ENCODE measurements around the gene GPC3. TPM values are rescaled to one million over a fixed set of nuclear protein-coding genes. Genes with fewer than 3 reads are reported as not detected.

The GPC3 gene
- total RNA-seq, 1 donor, result not detected

GRCh38 chrX:133970076-133970475 is 15.3 kb downstream of the GPC3 start:
- DNase-seq (ENCODE audit: low read depth), result no peak
- H3K4me3 ChIP-seq (ENCODE audit: low read depth, low read length), result no peak overlapping the region
- no peak for TF ChIP-seq CTCF (IDR thresholded peaks at IDR 0.05; ENCODE audit: insufficient read depth, low read depth, low read length)

GRCh38 chrX:133969191-133969590 is 16.2 kb downstream of the GPC3 start:
- no peak overlapping the region for H3K4me3 ChIP-seq (ENCODE audit: low read depth, low read length)
- no peak for DNase-seq (ENCODE audit: low read depth)
- TF ChIP-seq CTCF (IDR thresholded peaks at IDR 0.05; ENCODE audit: insufficient read depth, low read depth, low read length), result no peak

- no peak for TF ChIP-seq CTCF (IDR thresholded peaks at IDR 0.05; ENCODE audit: insufficient read depth, low read depth, low read length)
- no peak for DNase-seq (ENCODE audit: low read depth)
- no peak overlapping the region for H3K4me3 ChIP-seq (ENCODE audit: low read depth, low read length)
Measured at GRCh38 chrX:133968109-133968508, 17.3 kb downstream of the GPC3 start.

GRCh38 chrX:133966199-133966598 is 19.2 kb downstream of the GPC3 start:
- TF ChIP-seq CTCF (IDR thresholded peaks at IDR 0.05; ENCODE audit: insufficient read depth, low read depth, low read length), result no peak
- no peak for DNase-seq (ENCODE audit: low read depth)
- no peak overlapping the region for H3K4me3 ChIP-seq (ENCODE audit: low read depth, low read length)

- H3K4me3 ChIP-seq (ENCODE audit: low read depth, low read length), result no peak overlapping the region
- TF ChIP-seq CTCF (IDR thresholded peaks at IDR 0.05; ENCODE audit: insufficient read depth, low read depth, low read length), result no peak
- DNase-seq (ENCODE audit: low read depth), result no peak
Measured at GRCh38 chrX:133965321-133965720, 20.1 kb downstream of the GPC3 start.

- DNase-seq (ENCODE audit: low read depth), result no peak
- no peak for TF ChIP-seq CTCF (IDR thresholded peaks at IDR 0.05; ENCODE audit: insufficient read depth, low read depth, low read length)
- H3K4me3 ChIP-seq (ENCODE audit: low read depth, low read length), result no peak overlapping the region
Measured at GRCh38 chrX:133961046-133961445, 24.3 kb downstream of the GPC3 start.

- no peak for DNase-seq (ENCODE audit: low read depth)
- no peak overlapping the region for H3K4me3 ChIP-seq (ENCODE audit: low read depth, low read length)
- no peak for TF ChIP-seq CTCF (IDR thresholded peaks at IDR 0.05; ENCODE audit: insufficient read depth, low read depth, low read length)
Measured at GRCh38 chrX:133959972-133960371, 25.4 kb downstream of the GPC3 start.
